K562 (cell line): Measurements from ENCODE around the gene DNAH3. TPM values are rescaled to one million over a fixed set of nuclear protein-coding genes. Genes with fewer than 3 reads are reported as not detected.
"Not testable (repeated sequence)": the region's sequence is repeated elsewhere in the genome, so short reads cannot be mapped to it uniquely, and the experiment has no call there.

ENCODE experiments used
- ATAC-seq: fragments of 200-7000 bp; cut with Tn5 transposase; 3 replicates; pipeline ENCODE4 v1.9.1; 2020; ENCODE audit warnings: moderate library complexity
- BruUV-seq: library from RNA; stranded (reverse); fragments of 400-500 nt; replicated peaks from 2 replicates; lab custom pipeline; 2021; lab: Mats Ljungman, UMichigan
- CTCF ChIA-PET: fragments of 300-600 bp; formaldehyde crosslinking; extraction: SDS; loops from one replicate; lab custom pipeline; 2021; ENCODE audit warnings: low intra/inter-chr PET ratio; lab: Yijun Ruan, JAX
- POLR2A ChIA-PET: fragments of 300-600, 350-650 bp; sonication (Branson Sonifier 250); formaldehyde crosslinking; extraction: SDS; loops from one replicate; lab custom pipeline; 2021; ENCODE audit warnings: antibody characterized with exemption, inconsistent platforms; lab: Yijun Ruan, JAX
- DNase-seq, 4 experiments: peaks; one replicate each; pipeline versions ENCODE4 v3.0.0 to v3.0.0-alpha.2; 2011 to 2018; ENCODE audit warnings: low spot score in 3 of 4, mixed read lengths in 3 of 4; ENCODE audit errors: extremely low read depth in 1 of 4
- FAIRE-seq: peaks from 2 replicates; lab custom pipeline; 2011; peaks lifted over from hg19 to GRCh38; lab: Jason Lieb, UNC
- H2AFZ ChIP-seq: 2 replicates; pipeline ENCODE4 v1.6.0; 2011; ENCODE audit warnings: low read depth, low read length, control low read depth, inconsistent platforms
- H3K27ac ChIP-seq: fragments of 200-600 bp; 3 replicates; pipeline ENCODE4 v1.8.0; 2011; ENCODE audit warnings: low read depth, mild to moderate bottlenecking, control low read depth, inconsistent platforms, low read length, moderate library complexity, mixed read lengths; ENCODE audit errors: extremely low read depth
- H3K27me3 ChIP-seq, 2 experiments: fragments of 300-600 bp in 1 of 2; 2 replicates in 1 of 2; 3 replicates in 1 of 2; pipeline versions ENCODE4 v1.6.0 to v1.8.0; 2011; ENCODE audit warnings: inconsistent platforms in 2 of 2, low read length in 2 of 2, mild to moderate bottlenecking in 1 of 2, mixed read lengths in 1 of 2, moderate library complexity in 1 of 2; ENCODE audit not compliant: control insufficient read depth in 2 of 2, insufficient read depth in 2 of 2
- H3K36me3 ChIP-seq: fragments of 300-600 bp; 3 replicates; pipeline ENCODE4 v1.8.0; 2011; ENCODE audit warnings: mild to moderate bottlenecking, low read length, inconsistent platforms; ENCODE audit not compliant: control insufficient read depth, insufficient read depth
- H3K4me1 ChIP-seq, 2 experiments: fragments of 200-600 bp in 1 of 2; replicated peaks in 1 of 2; 2 replicates in 1 of 2; 3 replicates in 1 of 2; pipeline versions ENCODE4 v1.5.1 to v1.8.0; 2011; ENCODE audit warnings: inconsistent platforms in 2 of 2, low read length in 2 of 2, mild to moderate bottlenecking in 1 of 2, mixed read lengths in 1 of 2, moderate library complexity in 1 of 2; ENCODE audit not compliant: control insufficient read depth in 2 of 2, insufficient read depth in 2 of 2
- H3K4me2 ChIP-seq: 2 replicates; pipeline ENCODE4 v1.6.1; 2011; ENCODE audit warnings: low read length, control low read depth, inconsistent platforms, mixed read lengths; ENCODE audit not compliant: insufficient read depth
- H3K4me3 ChIP-seq: fragments of 200-600 bp; sonication (generic), shearing (Covaris generic); 2 replicates; pipeline ENCODE4 v1.5.1; 2016; ENCODE audit warnings: control low read depth, inconsistent platforms
- H3K79me2 ChIP-seq: fragments of 200-600 bp; 3 replicates; pipeline ENCODE4 v1.8.0; 2011; ENCODE audit warnings: low read length, inconsistent platforms; ENCODE audit not compliant: control insufficient read depth, insufficient read depth
- H3K9ac ChIP-seq, 2 experiments: 2 replicates each; pipeline versions ENCODE4 v1.6.0 to v1.6.1; 2011; ENCODE audit warnings: low read depth in 2 of 2, low read length in 2 of 2, control low read depth in 1 of 2, inconsistent platforms in 1 of 2, mild to moderate bottlenecking in 1 of 2, mixed read lengths in 1 of 2; ENCODE audit not compliant: insufficient read depth in 1 of 2
- H3K9me1 ChIP-seq: one replicate; pipeline ENCODE4 v1.6.0; 2011; ENCODE audit warnings: inconsistent platforms, mild to moderate bottlenecking, low read length, moderate library complexity; ENCODE audit not compliant: control insufficient read depth, insufficient read depth
- H3K9me3 ChIP-seq: replicated peaks from 2 replicates; pipeline ENCODE4 v1.5.1; 2011; ENCODE audit warnings: low read depth, low read length, inconsistent platforms; ENCODE audit not compliant: control insufficient read depth, insufficient read depth
- H4K20me1 ChIP-seq: replicated peaks from 2 replicates; pipeline ENCODE4 v1.6.1; 2011; ENCODE audit warnings: low read length, inconsistent platforms, mixed read lengths; ENCODE audit not compliant: control insufficient read depth, insufficient read depth
- ATF1 ChIP-seq, 2 experiments: fragments of 450-650 bp in 1 of 2; IDR thresholded peaks; 2 replicates each; pipeline ENCODE4 v1.6.1; 2016; ENCODE audit warnings: missing compliant biosample characterization in 1 of 2, missing genetic modification characterization in 1 of 2
- BACH1 ChIP-seq: fragments of 200-800 bp; sonication (Bioruptor generic); IDR thresholded peaks from 2 replicates; pipeline ENCODE4 v1.6.1; 2016; ENCODE audit warnings: missing genetic modification characterization, missing compliant biosample characterization
- HLTF ChIP-seq: fragments of 450-650 bp; IDR thresholded peaks from 2 replicates; pipeline ENCODE4 v1.6.1; 2016
- JUN ChIP-seq, 2 experiments: sonication (generic) in 1 of 2; formaldehyde crosslinking in 1 of 2; IDR thresholded peaks; 2 replicates each; pipeline versions ENCODE4 v1.6.1 to v1.8.0; 2012 to 2022; ENCODE audit warnings: borderline replicate concordance in 2 of 2, mild to moderate bottlenecking in 2 of 2, improper control_type of control experiment in 1 of 2, low read depth in 1 of 2, low read length in 1 of 2, missing genetic modification reagents in 1 of 2
- JUND ChIP-seq, 2 experiments: IDR thresholded peaks; 2 replicates in 1 of 2; 3 replicates in 1 of 2; pipeline ENCODE4 v1.6.1; 2011; ENCODE audit warnings: borderline replicate concordance in 2 of 2, low read depth in 2 of 2, low read length in 2 of 2, improper control_type of control experiment in 1 of 2, missing biosample characterization in 1 of 2, missing genetic modification characterization in 1 of 2, missing genetic modification reagents in 1 of 2
- MEF2A ChIP-seq: IDR thresholded peaks from 2 replicates; pipeline ENCODE4 v1.6.1; 2011; ENCODE audit warnings: low read depth, mild to moderate bottlenecking, low read length, moderate library complexity; ENCODE audit not compliant: control insufficient read depth
- MEIS2 ChIP-seq: fragments of 450-650 bp; IDR thresholded peaks from 2 replicates; pipeline ENCODE4 v1.6.1; 2014; ENCODE audit warnings: mild to moderate bottlenecking; ENCODE audit not compliant: partially characterized antibody
- NR2C2 ChIP-seq, 2 experiments: fragments of 200-800 bp in 1 of 2; sonication (Bioruptor generic) in 1 of 2; sonication (generic) in 1 of 2; formaldehyde crosslinking in 1 of 2; IDR thresholded peaks; 2 replicates each; pipeline versions ENCODE4 v1.6.1 to v1.8.0; 2016 to 2022; ENCODE audit warnings: mild to moderate bottlenecking in 1 of 2, missing compliant biosample characterization in 1 of 2, missing genetic modification characterization in 1 of 2, missing genetic modification reagents in 1 of 2
- SNIP1 ChIP-seq: fragments of 450-650 bp; IDR thresholded peaks from 2 replicates; pipeline ENCODE4 v1.7.1; 2017; ENCODE audit warnings: low read depth, mild to moderate bottlenecking
- SOX6 ChIP-seq: fragments of 450-650 bp; IDR thresholded peaks from 2 replicates; pipeline ENCODE4 v1.6.1; 2014; ENCODE audit warnings: mild to moderate bottlenecking
- TBP ChIP-seq: optimal IDR thresholded peaks from 2 replicates; pipeline ENCODE3; 2011; ENCODE audit warnings: low read depth, low read length, improper control_type of control experiment
- WGBS: fragments of 100-300 bp; shearing (Covaris generic); methylation state at CpG from one replicate; pipeline ENCODE4 v1.1.6; 2016; ENCODE audit warnings: low coverage, mixed read lengths; ENCODE audit not compliant: insufficient coverage; ENCODE audit errors: missing lambda C conversion rate; 5-methylcytosine and 5-hydroxymethylcytosine counted together
- in situ Hi-C: fragments of 300-500 bp; cut with MboI; formaldehyde crosslinking; loops from 4 replicates; pipeline ENCODE4 v1.15.0; 2018; ENCODE audit warnings: inconsistent platforms, mixed read lengths
- intact Hi-C: fragments of 100-400 bp; cut with micrococcal nuclease; formaldehyde crosslinking; loops from 2 replicates; pipeline ENCODE4 v1.14.2; 2022
- polyA plus RNA-seq, 8 experiments: library from polyadenylated mRNA; depleted of rRNA in 4 of 8; stranded (reverse) in 5 of 8; unstranded in 3 of 8; fragments of >200 nt; fragmentation: Nextera tagmentation in 2 of 8; fragmentation: Illumina TruSeq in 1 of 8; extraction: Ambion mirVana in 2 of 8; extraction: Trizol in 1 of 8; gene quantifications; 2 replicates each; pipeline versions ENCODE4 v1.2.1 to v1.2.3, GENCODE V29; 2011 to 2014; ENCODE audit warnings: inconsistent platforms in 1 of 8, missing spikeins in 1 of 8
- total RNA-seq, 7 experiments: library from RNA; depleted of rRNA in 6 of 7; stranded (reverse); fragments of >200 nt in 6 of 7; fragmentation: Illumina TruSeq in 2 of 7; extraction: Trizol in 2 of 7; gene quantifications; 2 replicates each; pipeline versions ENCODE4 v1.2.1 to v1.2.3, GENCODE V29; 2011 to 2021; ENCODE audit warnings: low replicate concordance in 1 of 7
- TF ChIP-seq, protein P1 (sequence below): fragments of 250-450 bp; sonication (Bioruptor Pico); IDR thresholded peaks from 2 replicates; pipeline ENCODE4 v1.4.0; 2020; ENCODE audit warnings: borderline replicate concordance
- TF ChIP-seq, protein P2 (sequence below), 2 experiments: fragments of 450-650 bp in 1 of 2; sonication (generic) in 1 of 2; formaldehyde crosslinking in 1 of 2; IDR thresholded peaks in 1 of 2; conservative IDR thresholded peaks in 1 of 2; 2 replicates each; pipeline versions ENCODE4 v1.6.1 to v1.8.1; 2016 to 2023; ENCODE audit warnings: mild to moderate bottlenecking in 2 of 2, moderate library complexity in 2 of 2, inconsistent platforms in 1 of 2, missing genetic modification reagents in 1 of 2
- TF ChIP-seq, protein P3 (sequence below): sonication (generic); IDR thresholded peaks from 2 replicates; pipeline ENCODE4 v1.6.1; 2016

DNAH3 gene
- total and polyA plus RNA-seq, 9 of the 15 experiments (the other 6 are each of a cell fraction or from before 2014, with no cell fraction given) = 0.32 to 0.84 (median 0.44) TPM

DNA sequence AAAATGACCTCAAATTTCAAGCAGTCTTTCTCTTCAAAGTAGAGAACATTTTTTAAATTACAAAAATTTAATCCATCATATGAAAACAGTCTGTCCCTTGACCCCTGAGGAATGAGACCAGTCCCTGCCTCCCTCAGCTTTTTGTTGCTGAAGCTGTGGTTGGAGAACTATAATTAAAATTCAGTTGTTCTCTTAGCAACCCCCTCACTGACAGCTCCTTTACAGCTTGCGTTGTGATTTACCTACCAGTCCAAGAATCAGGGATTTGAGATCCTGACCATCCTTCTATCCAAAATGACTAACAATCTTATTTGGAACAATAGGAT lies 220.3 kb downstream of the DNAH3 start (continued):
- TF ChIP-seq, protein P1, sequence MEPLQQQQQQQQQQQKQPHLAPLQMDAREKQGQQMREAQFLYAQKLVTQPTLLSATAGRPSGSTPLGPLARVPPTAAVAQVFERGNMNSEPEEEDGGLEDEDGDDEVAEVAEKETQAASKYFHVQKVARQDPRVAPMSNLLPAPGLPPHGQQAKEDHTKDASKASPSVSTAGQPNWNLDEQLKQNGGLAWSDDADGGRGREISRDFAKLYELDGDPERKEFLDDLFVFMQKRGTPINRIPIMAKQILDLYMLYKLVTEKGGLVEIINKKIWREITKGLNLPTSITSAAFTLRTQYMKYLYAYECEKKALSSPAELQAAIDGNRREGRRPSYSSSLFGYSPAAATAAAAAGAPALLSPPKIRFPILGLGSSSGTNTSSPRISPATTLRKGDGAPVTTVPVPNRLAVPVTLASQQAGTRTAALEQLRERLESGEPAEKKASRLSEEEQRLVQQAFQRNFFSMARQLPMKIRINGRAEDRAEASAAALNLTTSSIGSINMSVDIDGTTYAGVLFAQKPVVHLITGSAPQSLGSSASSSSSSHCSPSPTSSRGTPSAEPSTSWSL = no peak
- TF ChIP-seq BACH1 (tag) = 0 out of 2 replicates have a peak, but pooled peaks have one; percentile 28
- no peak for TF ChIP-seq SNIP1

DNA sequence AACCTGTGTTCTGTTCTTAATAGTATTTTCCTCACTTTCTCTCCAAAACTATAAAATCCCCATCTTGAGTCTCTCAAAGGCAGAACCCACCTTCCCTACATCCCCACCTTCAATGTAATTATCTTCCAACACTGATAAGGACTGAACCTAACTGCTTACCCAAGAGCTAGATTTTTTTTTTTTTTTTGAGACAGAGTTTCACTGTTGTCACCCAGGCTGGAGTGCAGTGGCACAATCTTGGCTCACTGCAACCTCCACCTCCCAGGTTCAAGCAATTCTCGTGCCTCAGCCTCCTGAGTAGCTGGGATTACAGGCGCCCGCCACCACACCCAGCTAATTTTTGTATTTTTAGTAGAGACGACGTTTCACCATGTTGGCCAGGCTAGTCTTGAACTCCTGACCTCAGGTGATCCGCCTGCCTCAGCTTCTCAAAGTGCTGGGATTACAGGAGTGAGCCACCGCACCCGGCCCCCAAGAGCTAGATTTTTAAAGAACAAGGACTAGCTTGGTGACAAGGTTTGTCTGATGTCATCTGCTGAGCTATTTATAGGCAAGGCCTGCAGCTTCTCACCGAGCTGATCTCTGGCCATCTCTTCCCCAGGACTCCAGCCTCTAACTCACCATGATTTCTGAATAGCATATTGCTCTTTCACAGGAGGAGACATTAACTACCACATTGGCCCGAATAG lies 220.8 kb downstream of the DNAH3 start:
- BruUV-seq; intact Hi-C loops; H3K4me1 ChIP-seq; H3K9me3 ChIP-seq; H3K36me3 ChIP-seq; H3K9me1 ChIP-seq; H3K27ac ChIP-seq; H4K20me1 ChIP-seq; H3K79me2 ChIP-seq; in situ Hi-C loops; H3K27me3 ChIP-seq; H3K4me2 ChIP-seq; H3K4me3 ChIP-seq; H3K9ac ChIP-seq; H2AFZ ChIP-seq; CTCF ChIA-PET; TF ChIP-seq NR2C2 (CRISPR knock-in tag; IDR thresholded peaks at IDR 0.05); ATF1 (CRISPR knock-in tag; IDR thresholded peaks at IDR 0.05); JUN (CRISPR knock-in tag; IDR thresholded peaks at IDR 0.05; ENCODE audit: borderline replicate concordance): not testable (repeated sequence)
- POLR2A ChIA-PET = interaction anchor here (0.6 to 1.3 kb wide), 3 partner anchors 9 to 150 kb away, joined by 3 to 5 read pairs (median 3); no protein-coding TSS in a partner anchor
- FAIRE-seq (peak; percentile 67), DNase-seq (peak in 1 of 4 experiments; percentile 44), ATAC-seq (peak; percentile 81)
- 14% methylated on average over 9 of the region's 10 CpGs for WGBS
- TF ChIP-seq, protein P2, sequence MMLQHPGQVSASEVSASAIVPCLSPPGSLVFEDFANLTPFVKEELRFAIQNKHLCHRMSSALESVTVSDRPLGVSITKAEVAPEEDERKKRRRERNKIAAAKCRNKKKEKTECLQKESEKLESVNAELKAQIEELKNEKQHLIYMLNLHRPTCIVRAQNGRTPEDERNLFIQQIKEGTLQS (IDR thresholded peaks at IDR 0.05) = peak; percentile 86
- TF ChIP-seq, protein P2 (CRISPR knock-in tag; conservative IDR thresholded peaks at IDR 0.05) = not testable (repeated sequence)
- peak; percentile 30 for TF ChIP-seq MEIS2
- TF ChIP-seq MEF2A = peak; percentile 84
- TF ChIP-seq NR2C2 (tag; IDR thresholded peaks at IDR 0.05) = peak; percentile 63; the same call in 1 of the 2 replicates
- peak; percentile 82; the same call in 1 of the 2 replicates for TF ChIP-seq JUND (IDR thresholded peaks at IDR 0.05; ENCODE audit: borderline replicate concordance, low read depth, low read length)
- TF ChIP-seq JUND (tag; IDR thresholded peaks at IDR 0.05; ENCODE audit: borderline replicate concordance, low read depth, low read length) = peak; percentile 81; the same call in 1 of the 3 replicates
- TF ChIP-seq HLTF = peak; percentile 32; the same call in 1 of the 2 replicates
- TF ChIP-seq ATF1 (tag; IDR thresholded peaks at IDR 0.05) = peak; percentile 37; the same call in 1 of the 2 replicates
- peak; percentile 58; the same call in 1 of the 2 replicates for TF ChIP-seq JUN (IDR thresholded peaks at IDR 0.05; ENCODE audit: borderline replicate concordance, low read depth, low read length)
- TF ChIP-seq, protein P3, sequence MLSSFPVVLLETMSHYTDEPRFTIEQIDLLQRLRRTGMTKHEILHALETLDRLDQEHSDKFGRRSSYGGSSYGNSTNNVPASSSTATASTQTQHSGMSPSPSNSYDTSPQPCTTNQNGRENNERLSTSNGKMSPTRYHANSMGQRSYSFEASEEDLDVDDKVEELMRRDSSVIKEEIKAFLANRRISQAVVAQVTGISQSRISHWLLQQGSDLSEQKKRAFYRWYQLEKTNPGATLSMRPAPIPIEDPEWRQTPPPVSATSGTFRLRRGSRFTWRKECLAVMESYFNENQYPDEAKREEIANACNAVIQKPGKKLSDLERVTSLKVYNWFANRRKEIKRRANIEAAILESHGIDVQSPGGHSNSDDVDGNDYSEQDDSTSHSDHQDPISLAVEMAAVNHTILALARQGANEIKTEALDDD = 0 out of 2 replicates have a peak, but pooled peaks have one; percentile 29
- TF ChIP-seq SOX6 = 0 out of 2 replicates have a peak, but pooled peaks have one; percentile 28
- TF ChIP-seq TBP = peak; percentile 49
